Mucosa of descending colon (tissue), 3 donors: ENCODE data around the gene FLT3. TPM values are rescaled to one million over a fixed set of nuclear protein-coding genes. Genes with fewer than 3 reads are reported as not detected.
A peak's percentile ranks its signal among the peaks of the same experiment; 100 is the strongest.

Source experiments
- ATAC-seq: fragments of 200-7000 bp; cut with Tn5 transposase; one replicate; pipeline ENCODE4 v1.9.1; 2020; ENCODE audit warnings: mild to moderate bottlenecking, moderate library complexity
- DNase-seq, 3 donors: peaks; one replicate each; pipeline ENCODE4 v3.0.0-alpha.2; 2020
- H3K36me3 ChIP-seq: fragments of 200-600 bp; one replicate; pipeline ENCODE4 v1.8.0; 2021; ENCODE audit warnings: low read depth, mild to moderate bottlenecking
- H3K4me1 ChIP-seq: fragments of 200-600 bp; one replicate; pipeline ENCODE4 v1.8.0; 2021; ENCODE audit warnings: low read depth, mild to moderate bottlenecking
- H3K4me3 ChIP-seq: fragments of 200-600 bp; one replicate; pipeline ENCODE4 v1.8.0; 2021; ENCODE audit warnings: mild to moderate bottlenecking
- H3K9me3 ChIP-seq: fragments of 200-600 bp; one replicate; pipeline ENCODE4 v1.8.0; 2021; ENCODE audit warnings: mild to moderate bottlenecking
- CTCF ChIP-seq: fragments of 200-600 bp; IDR thresholded peaks from one replicate; pipeline ENCODE4 v1.8.0; 2022; ENCODE audit warnings: antibody characterized with exemption, mild to moderate bottlenecking
- intact Hi-C, 2 donors: fragments of 100-400 bp; cut with DNase I in 1 of 2; cut with micrococcal nuclease in 1 of 2; formaldehyde crosslinking; loops; one replicate each; pipeline versions ENCODE4 v1.11.0 to v1.11.1; 2022; cut with DNase I, micrococcal nuclease
- total RNA-seq, 3 donors: library from RNA; stranded (reverse); fragmentation: NEBNext Ultra II Directional in 2 of 3; extraction: Animal tissue kit (Norgen Biotek cat#: 25700) in 2 of 3; gene quantifications; one replicate each; pipeline versions ENCODE4 v1.2.1 to v1.2.4, GENCODE V29; 2021 to 2023
- donor health status: DM: no; HTN: no; CAD: no; lungs with moderate emphysema.
- donor health status: DM: no; HTN: no; CAD: no.
- donor health status: DM: no; HTN: yes; CAD: no.

Gene FLT3
- total RNA-seq, 3 donors from 2014 or later = 0.09 to 0.51 (median 0.41) TPM

- DNase-seq (no peak), ATAC-seq (no peak)
- intact Hi-C loops = no loop called here
- Histone ChIP-seq H3K4me1 (no peaks in the 10 kb centered on the region), H3K36me3 (no peaks in the 10 kb centered on the region), H3K4me3 (no peak overlapping the region), H3K9me3 (no peaks in the 10 kb centered on the region)
- no peak for TF ChIP-seq CTCF
Measured at GRCh38 chr13:28031896-28032288, 68.5 kb downstream of the FLT3 start.

DNA sequence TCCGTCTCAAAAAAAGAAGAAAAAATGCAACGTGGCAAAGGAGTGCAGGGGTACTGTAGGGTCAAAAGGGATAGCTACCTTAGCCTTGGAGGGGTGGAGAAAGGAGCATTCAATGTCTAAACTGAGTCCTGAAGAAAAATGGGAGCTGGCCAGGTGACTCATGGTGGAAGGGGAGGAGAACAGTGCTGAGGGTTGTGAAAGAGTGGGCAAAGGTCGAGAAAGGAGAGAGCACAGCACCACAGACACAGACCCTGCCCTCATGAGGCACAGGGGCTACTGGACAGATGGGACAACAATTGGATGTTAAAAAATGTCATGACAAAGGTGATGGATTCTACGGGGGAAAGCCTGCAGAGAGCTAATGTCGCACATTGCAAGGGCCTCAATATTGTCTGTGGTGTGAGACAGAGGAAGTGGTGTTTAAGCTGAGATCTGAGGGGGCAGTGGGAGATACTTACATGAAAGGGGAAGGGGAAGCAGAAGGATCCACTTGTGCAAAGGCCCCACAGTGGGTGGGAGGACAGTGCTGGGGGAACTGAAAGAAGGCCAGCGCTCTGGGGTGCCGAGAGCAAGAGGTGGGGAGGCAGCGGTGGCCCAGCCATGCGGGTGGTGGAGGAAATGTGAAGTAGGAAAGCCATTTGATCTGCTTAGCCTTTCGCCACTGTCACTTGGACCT lies 69.0 kb downstream of the FLT3 start:
- no peaks in the 10 kb centered on the region for H3K9me3 ChIP-seq
- no peak overlapping the region for H3K4me3 ChIP-seq
- no peaks in the 10 kb centered on the region for H3K36me3 ChIP-seq
- DNase-seq (peak; percentile 14 to 58 (median 33)), ATAC-seq (peak; percentile 60)
- no peaks in the 10 kb centered on the region for H3K4me1 ChIP-seq
- intact Hi-C loops = no loop called here
- no peak for TF ChIP-seq CTCF

DNA sequence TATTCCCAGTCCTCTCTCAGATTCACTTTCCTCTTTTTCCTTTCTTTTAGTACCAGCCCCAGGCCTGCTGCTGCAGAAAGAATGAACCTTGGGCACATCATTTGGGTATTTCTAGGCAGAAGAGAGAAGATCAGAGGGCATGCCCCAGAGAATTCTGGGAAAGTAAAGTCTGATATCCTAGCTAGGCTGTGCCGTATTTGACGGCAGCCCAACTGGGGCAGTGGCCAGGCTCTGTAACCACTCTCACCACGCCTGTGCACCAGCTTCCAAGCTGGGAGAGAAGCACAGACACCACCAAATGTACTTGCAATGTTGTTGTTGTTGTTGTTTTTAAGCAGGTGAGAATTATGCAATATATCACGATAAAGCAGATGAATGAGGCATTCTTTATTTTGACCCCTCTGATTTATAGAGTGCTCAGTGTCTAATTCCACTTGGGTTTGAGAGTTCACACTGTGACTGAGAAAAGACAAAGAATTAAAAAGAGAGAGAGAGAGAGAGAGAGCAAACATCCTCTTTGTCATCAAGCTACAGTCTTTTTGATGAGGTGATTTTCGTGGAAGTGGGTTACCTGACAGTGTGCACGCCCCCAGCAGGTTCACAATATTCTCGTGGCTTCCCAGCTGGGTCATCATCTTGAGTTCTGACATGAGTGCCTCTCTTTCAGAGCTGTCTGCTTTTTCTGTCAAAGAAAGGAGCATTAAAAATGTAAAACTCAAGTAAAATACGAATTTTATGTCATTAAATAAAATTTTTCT lies 72.6 kb downstream of the FLT3 start:
- DNase-seq (no peak), ATAC-seq (no peak)
- Histone ChIP-seq H3K4me3 (no peak overlapping the region), H3K4me1 (no peaks in the 10 kb centered on the region), H3K36me3 (no peaks in the 10 kb centered on the region), H3K9me3 (no peaks in the 10 kb centered on the region)
- intact Hi-C loops = no loop called here
- TF ChIP-seq CTCF = no peak

- no peak for ATAC-seq
- Histone ChIP-seq H3K36me3 (no peaks in the 10 kb centered on the region), H3K9me3 (no peaks in the 10 kb centered on the region), H3K4me3 (no peak overlapping the region), H3K4me1 (no peaks in the 10 kb centered on the region)
- intact Hi-C loops = no loop called here
- no peak for TF ChIP-seq CTCF
- no peak for DNase-seq
Measured at GRCh38 chr13:28027071-28027470, 73.3 kb downstream of the FLT3 start.

DNA sequence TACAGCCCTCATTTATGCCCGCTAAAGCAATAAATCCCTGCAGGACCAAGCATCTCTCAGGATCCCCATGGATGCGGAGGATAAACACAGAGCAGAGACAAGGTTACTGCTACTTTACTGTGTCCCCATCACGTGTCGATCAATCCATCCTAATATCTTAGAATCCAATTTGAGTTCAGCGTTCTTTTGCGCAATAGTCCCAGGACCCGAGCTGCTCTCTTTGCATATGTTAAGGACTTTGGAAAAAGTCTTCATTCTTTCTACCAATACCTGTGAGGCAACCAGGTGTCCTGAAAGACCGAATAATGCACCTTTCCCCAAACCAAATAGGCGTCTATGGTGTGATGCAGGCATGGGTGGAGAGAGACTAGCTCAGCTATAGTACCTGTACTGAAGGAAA lies 73.9 kb downstream of the FLT3 start:
- DNase-seq (no peak), ATAC-seq (no peak)
- no peak for TF ChIP-seq CTCF
- intact Hi-C loops = no loop called here
- Histone ChIP-seq H3K9me3 (no peaks in the 10 kb centered on the region), H3K4me1 (no peaks in the 10 kb centered on the region), H3K4me3 (no peak overlapping the region), H3K36me3 (no peaks in the 10 kb centered on the region)
